Bronchial smooth muscle cell (primary cell): ENCODE data around the gene PROM1. TPM values are rescaled to one million over a fixed set of nuclear protein-coding genes. Genes with fewer than 3 reads are reported as not detected.

ENCODE experiments used
- total RNA-seq: library from RNA; depleted of rRNA; stranded (reverse); fragments of >200 nt; gene quantifications from 2 replicates; pipeline ENCODE4 v1.2.1, GENCODE V29; 2014

Gene PROM1, protein sequence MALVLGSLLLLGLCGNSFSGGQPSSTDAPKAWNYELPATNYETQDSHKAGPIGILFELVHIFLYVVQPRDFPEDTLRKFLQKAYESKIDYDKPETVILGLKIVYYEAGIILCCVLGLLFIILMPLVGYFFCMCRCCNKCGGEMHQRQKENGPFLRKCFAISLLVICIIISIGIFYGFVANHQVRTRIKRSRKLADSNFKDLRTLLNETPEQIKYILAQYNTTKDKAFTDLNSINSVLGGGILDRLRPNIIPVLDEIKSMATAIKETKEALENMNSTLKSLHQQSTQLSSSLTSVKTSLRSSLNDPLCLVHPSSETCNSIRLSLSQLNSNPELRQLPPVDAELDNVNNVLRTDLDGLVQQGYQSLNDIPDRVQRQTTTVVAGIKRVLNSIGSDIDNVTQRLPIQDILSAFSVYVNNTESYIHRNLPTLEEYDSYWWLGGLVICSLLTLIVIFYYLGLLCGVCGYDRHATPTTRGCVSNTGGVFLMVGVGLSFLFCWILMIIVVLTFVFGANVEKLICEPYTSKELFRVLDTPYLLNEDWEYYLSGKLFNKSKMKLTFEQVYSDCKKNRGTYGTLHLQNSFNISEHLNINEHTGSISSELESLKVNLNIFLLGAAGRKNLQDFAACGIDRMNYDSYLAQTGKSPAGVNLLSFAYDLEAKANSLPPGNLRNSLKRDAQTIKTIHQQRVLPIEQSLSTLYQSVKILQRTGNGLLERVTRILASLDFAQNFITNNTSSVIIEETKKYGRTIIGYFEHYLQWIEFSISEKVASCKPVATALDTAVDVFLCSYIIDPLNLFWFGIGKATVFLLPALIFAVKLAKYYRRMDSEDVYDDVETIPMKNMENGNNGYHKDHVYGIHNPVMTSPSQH
- not detected in 2 replicates for total RNA-seq

DNA sequence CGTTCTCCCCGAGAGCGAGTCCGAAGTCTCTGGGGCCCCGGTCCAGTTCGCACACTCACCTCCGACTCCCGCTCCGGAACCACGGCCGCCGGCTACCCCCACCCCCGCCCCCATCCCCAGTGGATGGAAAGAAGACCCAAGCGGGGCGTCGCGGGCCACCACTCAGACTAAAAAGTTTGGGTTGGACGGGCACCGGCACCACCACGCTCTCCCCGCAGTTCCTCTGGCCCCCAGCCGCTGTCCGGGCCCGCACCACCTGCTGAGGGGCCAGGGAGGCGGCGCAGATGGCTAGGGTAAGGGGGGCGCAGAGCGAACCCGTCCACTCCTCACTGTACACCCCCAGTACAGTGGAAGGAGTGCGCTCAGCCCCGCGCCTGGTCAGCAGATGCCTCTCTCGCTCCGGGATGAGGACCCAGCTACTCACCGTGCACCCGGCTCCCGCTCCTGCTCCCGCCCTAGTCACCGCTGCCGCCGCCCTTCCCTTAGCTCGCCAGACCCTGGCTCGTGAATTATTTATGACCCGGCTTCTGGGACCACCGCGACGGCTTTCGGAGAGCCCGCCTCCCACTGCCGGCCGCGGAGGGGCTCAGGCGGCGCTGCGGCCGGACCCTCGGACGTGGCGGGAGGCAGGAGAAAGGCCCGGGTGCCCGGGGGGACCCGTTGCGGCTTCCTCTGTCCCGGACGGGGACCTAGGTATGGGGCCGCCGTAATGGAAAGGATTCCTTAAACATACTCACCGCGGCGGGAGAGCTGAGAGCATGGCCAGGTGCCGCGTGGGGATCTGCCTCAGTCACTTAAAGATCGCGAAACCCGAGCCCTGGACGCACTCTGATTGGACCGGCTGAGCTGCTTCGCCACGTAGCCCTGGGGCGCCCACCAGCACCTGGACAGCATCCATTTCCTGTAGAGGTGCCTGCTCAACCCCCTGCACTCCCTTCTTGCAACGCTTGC is at the start of gene PROM1:
PROM1 (minus strand) TSS at position 783 of the 951 bp plus-strand sequence. CDS start 8,117 bp downstream, outside the sequence.

GRCh38 chr4:15963001-15963451 is 120.8 kb downstream of the PROM1 start, which contains the start of gene FGFBP2:
Gene FGFBP2, minus strand, starts transcription at chr4:15963175. Its CDS starts 46 bp downstream, at chr4:15963129.

DNA sequence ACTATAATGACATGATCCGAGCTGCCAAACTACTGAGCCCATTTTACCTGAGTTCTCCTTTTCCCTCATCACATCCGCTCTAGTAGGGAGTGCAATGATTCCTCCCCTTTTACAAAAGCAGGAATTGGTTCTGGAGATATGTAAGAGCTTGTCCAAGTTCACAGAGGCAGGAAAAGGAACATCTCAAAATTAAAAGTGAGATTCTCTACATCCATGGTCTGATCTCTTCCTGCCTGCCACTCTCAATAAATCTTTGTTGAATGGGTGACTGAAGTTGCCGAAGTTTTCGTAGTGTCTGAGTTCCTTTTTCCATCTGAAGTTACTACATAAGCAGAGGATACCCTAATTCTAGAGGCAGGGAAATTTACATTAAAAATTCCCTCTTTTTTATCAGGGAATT is 145.2 kb downstream of the PROM1 start, which contains the start of gene FGFBP1:
FGFBP1 (minus strand) TSS at position 101 of the 400 bp plus-strand sequence. CDS start 2,108 bp downstream, outside the sequence.

Other genes starting within 250 kb of the PROM1 start
- not detected in 2 replicates for gene FGFBP1, start 145.3 kb downstream of the PROM1 start, total RNA-seq
- not detected in 2 replicates for gene FGFBP2, start 120.8 kb downstream of the PROM1 start, total RNA-seq
- 8.5 and 8.8 TPM in 2 replicates for gene TAPT1, start 142.4 kb upstream of the PROM1 start, total RNA-seq